ENCODE results near the gene ARL14. TPM values are rescaled to one million over a fixed set of nuclear protein-coding genes. Genes with fewer than 3 reads are reported as not detected.

ARL14 gene
- total RNA-seq, result not detected in 2 replicates

DNA sequence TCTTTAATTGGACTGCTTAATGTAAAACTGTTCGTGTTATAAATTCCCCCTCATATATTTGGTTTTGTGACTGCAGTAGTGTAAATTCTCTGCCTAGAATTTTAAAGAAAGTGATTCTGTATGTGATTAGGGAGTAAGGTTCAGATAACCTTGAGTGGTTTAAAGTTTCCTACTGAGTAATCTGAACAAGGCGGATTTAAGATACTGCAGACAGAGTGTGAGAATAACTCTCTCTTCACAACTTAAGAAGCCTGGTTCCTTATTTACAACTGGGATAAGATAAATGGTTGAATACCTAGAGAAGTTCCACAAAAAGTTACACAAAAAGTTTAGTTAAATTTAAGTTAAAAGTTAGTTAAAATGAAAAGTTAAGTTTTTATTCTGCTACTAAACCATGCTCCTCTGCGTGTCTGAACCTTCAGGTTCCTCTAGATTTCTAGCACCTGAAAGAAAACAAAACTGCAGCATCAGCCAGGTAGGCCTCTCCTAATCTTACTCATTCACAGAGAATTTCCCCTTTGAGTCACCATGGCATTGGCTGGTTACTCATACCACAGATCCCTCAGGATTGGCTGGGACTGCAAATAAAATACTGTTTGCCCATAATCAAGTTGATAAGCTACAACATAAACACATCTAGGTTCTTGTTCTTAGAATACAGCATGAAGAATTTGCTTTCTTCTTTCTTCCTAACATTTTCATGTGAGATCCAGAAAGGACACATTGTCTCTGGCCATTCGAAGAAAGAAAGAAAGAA, at the start of gene ARL14:
Gene ARL14 (plus strand): TSS at position 614 of the 757 bp plus-strand sequence. CDS start 187 bp downstream, outside the sequence.

Other genes with a start within 250 kb of the ARL14 start
- gene TRIM59, start 227.4 kb upstream of the ARL14 start, total RNA-seq, result 15.5 and 15.6 TPM in 2 replicates
- 17.4 and 31.7 TPM in 2 replicates for gene KPNA4, start 111.6 kb upstream of the ARL14 start, total RNA-seq
- gene PPM1L, start 79.1 kb downstream of the ARL14 start, total RNA-seq, result 0.83 and 1.00 TPM in 2 replicates

Measured in smooth muscle cell of bladder (primary cell).